Endothelial cell of umbilical vein (primary cell): ENCODE measurements around the gene HSPA1A. TPM values are rescaled to one million over a fixed set of nuclear protein-coding genes. Genes with fewer than 3 reads are reported as not detected.

Experiments
- BruUV-seq: library from RNA; stranded (reverse); fragments of 400-500 nt; replicated peaks from 2 replicates; lab custom pipeline; 2021; lab: Mats Ljungman, UMichigan
- CTCF ChIA-PET: fragments of 300-600, 350-600 bp; sonication (Branson Sonifier 250); formaldehyde crosslinking; loops from one replicate; lab custom pipeline; 2021; ENCODE audit warnings: antibody characterized with exemption, inconsistent platforms; lab: Charles Lee
- POLR2A ChIA-PET: fragments of 300-600, 350-600 bp; sonication (Branson Sonifier 250); formaldehyde crosslinking; loops from one replicate; lab custom pipeline; 2021; ENCODE audit warnings: antibody characterized with exemption, inconsistent platforms; lab: Charles Lee
- DNase-seq: peaks from one replicate; pipeline ENCODE4 v3.0.0-alpha.2; 2011; ENCODE audit warnings: low read depth, low spot score
- FAIRE-seq: peaks from 2 replicates; lab custom pipeline; 2011; peaks lifted over from hg19 to GRCh38; lab: Jason Lieb, UNC
- H2AFZ ChIP-seq: 2 replicates; pipeline ENCODE4 v1.6.0; 2012; ENCODE audit warnings: low read depth, low read length, control low read depth, inconsistent platforms
- H3K27ac ChIP-seq: 2 replicates; pipeline ENCODE4 v1.5.1; 2011; ENCODE audit warnings: low read depth, mild to moderate bottlenecking, control low read depth, low read length, moderate library complexity; ENCODE audit not compliant: insufficient read depth
- H3K27me3 ChIP-seq, 2 experiments: 2 replicates each; pipeline versions ENCODE4 v1.6.0 to v1.6.1; 2011; ENCODE audit warnings: low read length in 2 of 2, mixed read lengths in 1 of 2; ENCODE audit not compliant: control insufficient read depth in 2 of 2, insufficient read depth in 2 of 2
- H3K36me3 ChIP-seq, 2 experiments: 2 replicates in 1 of 2; 3 replicates in 1 of 2; pipeline ENCODE4 v1.5.1; 2011; ENCODE audit warnings: low read length in 2 of 2, mild to moderate bottlenecking in 1 of 2, moderate library complexity in 1 of 2; ENCODE audit not compliant: control insufficient read depth in 2 of 2, insufficient read depth in 2 of 2; ENCODE audit errors: extremely low read depth in 1 of 2
- H3K4me1 ChIP-seq: 3 replicates; pipeline ENCODE4 v1.5.1; 2011; ENCODE audit warnings: mild to moderate bottlenecking, low read length; ENCODE audit not compliant: control insufficient read depth, insufficient read depth; ENCODE audit errors: extremely low read depth
- H3K4me2 ChIP-seq: 2 replicates; pipeline ENCODE4 v1.6.1; 2011; ENCODE audit warnings: low read length, control low read depth, mixed read lengths; ENCODE audit not compliant: insufficient read depth
- H3K4me3 ChIP-seq, 3 experiments: fragments of 200-600 bp in 1 of 3; sonication (generic), shearing (Covaris generic) in 1 of 3; replicated peaks in 1 of 3; 2 replicates each; pipeline ENCODE4 v1.5.1; 2011 to 2016; ENCODE audit warnings: control low read depth in 3 of 3, low read length in 3 of 3, mild to moderate bottlenecking in 2 of 3, inconsistent platforms in 1 of 3, low read depth in 1 of 3, moderate library complexity in 1 of 3; ENCODE audit not compliant: insufficient read depth in 1 of 3
- H3K79me2 ChIP-seq: 2 replicates; pipeline ENCODE4 v1.6.0; 2012; ENCODE audit warnings: low read length, inconsistent platforms; ENCODE audit not compliant: control insufficient read depth, insufficient read depth
- H3K9ac ChIP-seq: replicated peaks from 2 replicates; pipeline ENCODE3; 2011; ENCODE audit warnings: low read length, control low read depth; ENCODE audit not compliant: insufficient read depth; ENCODE audit errors: extremely low read depth
- H3K9me1 ChIP-seq: replicated peaks from 3 replicates; pipeline ENCODE4 v1.6.0; 2011; ENCODE audit warnings: mild to moderate bottlenecking, low read length; ENCODE audit not compliant: control insufficient read depth, insufficient read depth; ENCODE audit errors: extremely low read depth
- H3K9me3 ChIP-seq: replicated peaks from 2 replicates; pipeline ENCODE4 v1.5.1; 2012; ENCODE audit warnings: low read length, inconsistent platforms; ENCODE audit not compliant: control insufficient read depth, insufficient read depth
- H4K20me1 ChIP-seq: replicated peaks from 2 replicates; pipeline ENCODE3; 2011; ENCODE audit warnings: mild to moderate bottlenecking, low read length; ENCODE audit not compliant: control insufficient read depth, insufficient read depth; ENCODE audit errors: extremely low read depth
- CTCF ChIP-seq, 2 donors: IDR thresholded peaks; 1 replicate in 1 of 2; 2 replicates in 1 of 2; pipeline ENCODE4 v1.5.1; 2011; ENCODE audit warnings: low read length in 2 of 2, mild to moderate bottlenecking in 2 of 2, moderate library complexity in 2 of 2, control low read depth in 1 of 2, inconsistent platforms in 1 of 2, low read depth in 1 of 2; ENCODE audit not compliant: insufficient read depth in 1 of 2; ENCODE audit errors: extremely low read depth in 1 of 2
- FOS ChIP-seq: IDR thresholded peaks from 2 replicates; pipeline ENCODE4 v1.6.1; 2011; ENCODE audit warnings: mild to moderate bottlenecking, low read length, moderate library complexity, borderline replicate concordance; ENCODE audit not compliant: insufficient read depth
- JUN ChIP-seq: IDR thresholded peaks from 2 replicates; pipeline ENCODE4 v1.6.1; 2011; ENCODE audit warnings: borderline replicate concordance, low read depth; ENCODE audit not compliant: insufficient read length, insufficient read depth
- MYC ChIP-seq: IDR thresholded peaks from one replicate; pipeline ENCODE4 v1.6.1; 2011; ENCODE audit warnings: mild to moderate bottlenecking, low read depth, low read length
- POLR2A ChIP-seq: IDR thresholded peaks from 2 replicates; pipeline ENCODE4 v1.6.1; 2012; ENCODE audit warnings: low read depth, mild to moderate bottlenecking, control low read depth, low read length
- POLR2AphosphoS5 ChIP-seq: IDR thresholded peaks from 2 replicates; pipeline ENCODE4 v1.6.1; 2012; ENCODE audit warnings: low read depth, mild to moderate bottlenecking, control low read depth, low read length, moderate library complexity; ENCODE audit not compliant: insufficient read depth
- dilution Hi-C: fragments of 300-500 bp; cut with MboI; formaldehyde crosslinking; loops from one replicate; pipeline ENCODE4 v1.15.0; 2019; ENCODE audit warnings: low sequenced_read_pairs; ENCODE audit not compliant: extremely low pct_ligation_motif_present
- intact Hi-C: fragments of 100-400 bp; cut with micrococcal nuclease; formaldehyde crosslinking; loops from one replicate; pipeline ENCODE4 v1.10.0; 2022
- polyA plus RNA-seq, 4 experiments: library from polyadenylated mRNA; depleted of rRNA in 3 of 4; stranded (reverse) in 3 of 4; unstranded in 1 of 4; fragments of >200 nt; gene quantifications; 2 replicates each; pipeline versions ENCODE4 v1.2.1 to v1.2.3, GENCODE V29; 2011 to 2012; ENCODE audit warnings: missing spikeins in 1 of 4
- total RNA-seq: library from RNA; stranded (reverse); gene quantifications from 2 replicates; pipeline ENCODE4 v1.2.3, GENCODE V29; 2021

HSPA1A gene
- total and polyA plus RNA-seq, 2 donors (not counting 3 experiments of a cell fraction or from before 2014, with no cell fraction given), result 56.0 to 58.3 TPM

GRCh38 chr6:31826793-31827285 lies 11.5 kb downstream of the HSPA1A start:
- DNase-seq, result no peak
- H3K9ac ChIP-seq, result peak overlapping the region; percentile 71
- CTCF ChIA-PET, result interaction anchor here (0.8 to 2.3 kb wide), 12 partner anchors 13 to 174 kb away, joined by 3 to 10 read pairs (median 6); partner anchors contain the start of genes BAG6, DDAH2, LSM2 and LY6G5C
- POLR2A ChIA-PET, result interaction anchor here (0.5 to 2.3 kb wide), 34 partner anchors 9 to 1229 kb away, joined by 3 to 43 read pairs (median 4); partner anchors contain the start of genes ABHD16A, C6orf47, CLIC1 and DDAH2
- dilution Hi-C loops, result no loop called here
- H3K27ac ChIP-seq, result peak overlapping the region; percentile 56
- H3K36me3 ChIP-seq, result no peaks in the 10 kb centered on the region
- no peaks in the 10 kb centered on the region for H4K20me1 ChIP-seq
- H3K27me3 ChIP-seq, result no peaks in the 10 kb centered on the region
- BruUV-seq, result TSS peak; percentile 86
- peak overlapping the region in 2 of 3 experiments; percentile 27 to 45 for H3K4me3 ChIP-seq
- H3K4me1 ChIP-seq, result peaks cover 19% of the 10 kb centered on the region
- H3K9me3 ChIP-seq, result no peaks in the 10 kb centered on the region
- peak overlapping the region; percentile 67 for H3K4me2 ChIP-seq
- intact Hi-C loops, result loop anchor here (1.0 to 2.0 kb wide), 8 partner anchors 32 to 280 kb away; partner anchors contain the start of genes ABHD16A, ATP6V1G2, BAG6 and NEU1
- TF ChIP-seq JUN (no peak), POLR2AphosphoS5 (peak; percentile 39)
- peak; percentile 12 for FAIRE-seq
- H2AFZ ChIP-seq, result peak overlapping the region; percentile 37
- H3K79me2 ChIP-seq, result peaks cover 21% of the 10 kb centered on the region
- H3K9me1 ChIP-seq, result no peaks in the 10 kb centered on the region

GRCh38 chr6:31827286-31828079 lies 12.1 kb downstream of the HSPA1A start, which contains the start of gene HSPA1B:
Gene HSPA1B (plus strand): TSS chr6:31827738. CDS start chr6:31827951, 213 bp downstream.
- Histone ChIP-seq H3K36me3 (no peaks in the 10 kb centered on the region), H3K4me2 (peak within 1 kb of the TSS; percentile 67), H3K9me3 (no peaks in the 10 kb centered on the region), H3K9me1 (no peaks in the 10 kb centered on the region), H3K27ac (peak within 1 kb of the TSS; percentile 56), H3K79me2 (peaks cover 21% of the 10 kb centered on the region), H3K9ac (peak within 1 kb of the TSS; percentile 71), H3K4me1 (peaks cover 17% of the 10 kb centered on the region), H3K4me3 (peak within 1 kb of the TSS in 2 of 3 experiments; percentile 41 to 45), H4K20me1 (no peaks in the 10 kb centered on the region), H2AFZ (peak within 1 kb of the TSS; percentile 37), H3K27me3 (no peaks in the 10 kb centered on the region)
- TF ChIP-seq FOS, result no peak
- no peak for TF ChIP-seq CTCF (IDR thresholded peaks at IDR 0.05; ENCODE audit: extremely low read depth in 1 of 2, insufficient read depth in 1 of 2, low read depth in 1 of 2, low read length in 2 of 2)
- peak; percentile 99 for TF ChIP-seq POLR2A
- TF ChIP-seq MYC, result no peak
- TF ChIP-seq POLR2AphosphoS5, result peak; percentile 100
- POLR2A ChIA-PET, result interaction anchor here (0.5 to 2.3 kb wide), 35 partner anchors 10 to 1229 kb away, joined by 3 to 43 read pairs (median 4); partner anchors contain the start of genes ABHD16A, C6orf47, CLIC1 and DDAH2
- FAIRE-seq, result peak; percentile 100
- peak; percentile 100 for DNase-seq
- BruUV-seq, result TSS peak; percentile 76
- dilution Hi-C loops, result no loop called here
- intact Hi-C loops, result loop anchor here (1.0 to 2.0 kb wide), 8 partner anchors 32 to 281 kb away; partner anchors contain the start of genes ABHD16A, ATP6V1G2, BAG6 and NEU1
- CTCF ChIA-PET, result interaction anchor here (0.8 to 2.3 kb wide), 12 partner anchors 13 to 175 kb away, joined by 3 to 10 read pairs (median 6); partner anchors contain the start of genes BAG6, DDAH2, LSM2 and LY6G5C
